GM19099 (cell line): ENCODE measurements around the gene HMGN2.

ENCODE experiments used
- POLR2A ChIP-seq: IDR thresholded peaks from 3 replicates; pipeline ENCODE4 v1.6.1; 2011; ENCODE audit warnings: low read depth; ENCODE audit not compliant: insufficient read length; ENCODE audit errors: extremely low read depth

HMGN2 gene

GRCh38 chr1:26500488-26501175 is 28.4 kb downstream of the HMGN2 start:
- peak; percentile 89 for TF ChIP-seq POLR2A

- TF ChIP-seq POLR2A, result no peak
Observed at GRCh38 chr1:26516987-26517765, 44.9 kb downstream of the HMGN2 start.

- TF ChIP-seq POLR2A, result no peak
Observed at GRCh38 chr1:26517766-26518049, 45.5 kb downstream of the HMGN2 start.

GRCh38 chr1:26518355-26518754 is 46.1 kb downstream of the HMGN2 start:
- no peak for TF ChIP-seq POLR2A

GRCh38 chr1:26520339-26520738 is 48.1 kb downstream of the HMGN2 start:
- TF ChIP-seq POLR2A, result no peak

- no peak for TF ChIP-seq POLR2A
Observed at GRCh38 chr1:26521669-26522030, 49.4 kb downstream of the HMGN2 start.

- no peak for TF ChIP-seq POLR2A
Observed at GRCh38 chr1:26522073-26522472, 49.8 kb downstream of the HMGN2 start.

- TF ChIP-seq POLR2A, result no peak
Observed at GRCh38 chr1:26524181-26524580, 51.9 kb downstream of the HMGN2 start.
